ENCODE data around the gene TMEM39B.

- no peak for TF ChIP-seq SUZ12 (IDR thresholded peaks at IDR 0.05; ENCODE audit: extremely low read depth, insufficient read depth, insufficient read length)
- TF ChIP-seq YY1 (IDR thresholded peaks at IDR 0.05; ENCODE audit: insufficient read depth, insufficient read length), result peak; percentile 88
- TF ChIP-seq ZNF274 (IDR thresholded peaks at IDR 0.05; ENCODE audit: low read depth, low read length), result no peak
These were observed 35.3 kb downstream of the TMEM39B start, which contains the start of gene KPNA6 for GRCh38 chr1:32107742-32108661.

Measured in NT2/D1 (cell line).